Common myeloid progenitor, CD34-positive (primary cell): ENCODE measurements around the gene GPR15.

Experiments used
- CTCF ChIA-PET: fragments of 350-600 bp; sonication (Branson Sonifier 250); formaldehyde crosslinking; loops from one replicate; lab custom pipeline; 2021; ENCODE audit warnings: antibody characterized with exemption; lab: Charles Lee
- POLR2A ChIA-PET: fragments of 350-600 bp; sonication (Branson Sonifier 250); formaldehyde crosslinking; loops from one replicate; lab custom pipeline; 2021; ENCODE audit warnings: antibody characterized with exemption; lab: Charles Lee
- DNase-seq, 3 donors: peaks; one replicate each; pipeline versions ENCODE4 v3.0.0 to v3.0.0-alpha.2; 2013
- H3K27ac ChIP-seq, 2 experiments: 1 replicate in 1 of 2; 2 replicates in 1 of 2; pipeline ENCODE4 v1.7.0; 2013; ENCODE audit warnings: inconsistent platforms in 2 of 2, low read length in 2 of 2, mild to moderate bottlenecking in 2 of 2, low read depth in 1 of 2, moderate library complexity in 1 of 2; ENCODE audit not compliant: severe bottlenecking in 2 of 2, insufficient read depth in 1 of 2, poor library complexity in 1 of 2
- H3K27me3 ChIP-seq, 5 experiments: replicated peaks in 2 of 5; 1 replicate in 3 of 5; 2 replicates in 2 of 5; pipeline versions ENCODE4 v1.6.1 to v1.7.0; 2013; ENCODE audit warnings: low read length in 4 of 5, mild to moderate bottlenecking in 2 of 5, moderate library complexity in 2 of 5, inconsistent platforms in 1 of 5; ENCODE audit not compliant: insufficient read depth in 5 of 5, control insufficient read depth in 4 of 5
- H3K36me3 ChIP-seq, 4 experiments: 1 replicate in 2 of 4; 2 replicates in 2 of 4; pipeline versions ENCODE4 v1.6.1 to v1.7.0; 2013; ENCODE audit warnings: low read length in 3 of 4, control low read depth in 1 of 4, mild to moderate bottlenecking in 1 of 4; ENCODE audit not compliant: control insufficient read depth in 4 of 4, insufficient read depth in 4 of 4
- H3K4me1 ChIP-seq, 4 experiments: 1 replicate in 3 of 4; 2 replicates in 1 of 4; pipeline versions ENCODE4 v1.6.1 to v1.7.1; 2013; ENCODE audit warnings: low read length in 3 of 4, mild to moderate bottlenecking in 3 of 4, control low read depth in 1 of 4, inconsistent platforms in 1 of 4, moderate library complexity in 1 of 4; ENCODE audit not compliant: control insufficient read depth in 4 of 4, insufficient read depth in 4 of 4; ENCODE audit errors: control extremely low read depth in 1 of 4
- H3K4me3 ChIP-seq, 7 experiments: 1 replicate in 4 of 7; 2 replicates in 3 of 7; pipeline versions ENCODE4 v1.5.1 to v1.7.0; 2013; ENCODE audit warnings: mild to moderate bottlenecking in 7 of 7, low read length in 6 of 7, moderate library complexity in 6 of 7, inconsistent platforms in 2 of 7, low read depth in 2 of 7, control low read depth in 1 of 7; ENCODE audit not compliant: insufficient read depth in 4 of 7, control insufficient read depth in 1 of 7; ENCODE audit errors: extremely low read depth in 1 of 7
- H3K9me3 ChIP-seq, 5 experiments: 1 replicate in 4 of 5; 2 replicates in 1 of 5; pipeline versions ENCODE4 v1.6.1 to v1.7.1; 2013; ENCODE audit warnings: low read length in 4 of 5, mild to moderate bottlenecking in 2 of 5, inconsistent platforms in 1 of 5, low read depth in 1 of 5, moderate library complexity in 1 of 5; ENCODE audit not compliant: control insufficient read depth in 4 of 5, insufficient read depth in 2 of 5; ENCODE audit errors: control extremely low read depth in 1 of 5
- WGBS: methylation state at CpG from one replicate; pipeline ENCODE4 v1.1.5; 2013; ENCODE audit not compliant: insufficient coverage; 5-methylcytosine and 5-hydroxymethylcytosine counted together

Gene GPR15

DNA sequence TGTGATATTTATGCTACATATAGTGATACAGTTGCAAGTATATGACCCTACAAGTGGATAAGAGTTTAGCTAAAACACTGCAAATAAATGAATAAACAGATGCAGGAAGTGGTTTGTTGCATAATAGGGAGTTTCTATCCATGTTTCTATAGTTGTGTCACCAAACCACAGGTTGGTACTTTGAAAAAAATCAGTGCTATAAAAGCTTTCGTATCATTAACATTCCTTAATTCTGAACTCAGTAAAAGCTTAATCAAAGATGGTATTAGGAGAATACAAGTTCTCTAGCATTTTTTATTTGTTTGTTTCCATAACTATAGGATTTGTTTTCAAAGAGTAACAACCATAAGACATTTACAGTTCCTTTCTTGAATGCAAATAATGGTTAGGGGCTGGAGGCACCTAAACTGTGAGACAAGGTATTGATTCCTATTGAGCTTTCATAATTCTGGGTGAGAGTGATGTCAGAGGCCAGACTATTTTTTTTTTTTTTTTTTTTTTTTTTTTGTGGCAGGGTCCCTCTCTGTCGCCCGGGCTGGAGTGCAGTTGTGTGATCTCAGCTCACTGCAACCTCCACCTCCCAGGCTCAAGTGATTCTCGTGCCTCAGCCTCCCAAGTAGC is 32.0 kb downstream of the GPR15 start:
- ChIA-PET CTCF (interaction anchor here (0.9 to 1.5 kb wide), 2 partner anchors 9 to 524 kb away, joined by 3 to 4 read pairs; no protein-coding TSS in a partner anchor), POLR2A (no interaction called here)
- DNase-seq: peak; percentile 22 to 79 (median 78)
- Histone ChIP-seq H3K4me3 (no peak overlapping the region), H3K4me1 (peaks cover 0 to 51% (median 5%) of the 10 kb centered on the region in 4 experiments), H3K27ac (no peak overlapping the region), H3K27me3 (no peaks in the 10 kb centered on the region), H3K36me3 (no peaks in the 10 kb centered on the region), H3K9me3 (no peaks in the 10 kb centered on the region)
- 94% methylated on average over 3 of the region's 4 CpGs for WGBS

DNA sequence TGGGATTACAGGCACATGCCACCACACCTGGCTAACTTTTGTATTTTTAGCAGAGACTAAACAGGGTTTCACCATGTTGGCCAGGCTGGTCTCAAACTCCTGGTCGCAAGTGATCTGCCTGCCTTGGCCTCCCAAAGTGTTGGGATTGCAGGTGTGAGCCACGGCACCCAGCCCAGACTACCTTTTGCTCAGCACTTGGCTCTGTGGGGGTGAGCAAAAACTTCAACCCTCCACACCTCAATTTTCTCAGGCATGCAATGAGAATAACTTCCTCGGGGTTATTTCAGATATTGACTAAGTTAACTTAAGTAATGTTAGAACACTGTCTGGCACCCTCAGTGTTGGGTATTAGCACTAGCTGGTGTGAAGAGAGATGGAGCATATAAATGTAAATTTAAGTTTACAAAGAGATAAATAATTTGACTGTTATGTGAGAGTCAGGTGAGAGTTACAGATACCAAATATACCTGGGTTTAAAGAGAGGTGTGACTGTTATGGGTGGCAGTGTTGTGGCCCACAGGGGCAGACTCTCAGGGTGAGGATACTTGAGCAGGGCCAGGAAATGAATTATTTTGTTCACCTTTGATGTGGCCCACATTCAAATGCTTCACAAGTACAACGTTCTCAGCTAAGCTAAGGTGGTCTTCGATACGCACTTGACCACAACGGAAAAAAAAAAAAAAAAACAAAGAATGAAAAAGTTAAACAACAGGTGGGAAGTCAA is 32.7 kb downstream of the GPR15 start:
- CTCF ChIA-PET: interaction anchor here (0.9 to 1.5 kb wide), 3 partner anchors 9 to 524 kb away, joined by 3 to 4 read pairs (median 3); no protein-coding TSS in a partner anchor
- Histone ChIP-seq H3K27ac (no peak overlapping the region), H3K27me3 (no peaks in the 10 kb centered on the region), H3K9me3 (no peaks in the 10 kb centered on the region), H3K4me3 (no peak overlapping the region), H3K36me3 (no peaks in the 10 kb centered on the region), H3K4me1 (peaks cover 0 to 51% (median 5%) of the 10 kb centered on the region in 4 experiments)
- POLR2A ChIA-PET: no interaction called here
- no peak for DNase-seq
- WGBS: 89% methylated on average over 3 of the region's 7 CpGs

DNA sequence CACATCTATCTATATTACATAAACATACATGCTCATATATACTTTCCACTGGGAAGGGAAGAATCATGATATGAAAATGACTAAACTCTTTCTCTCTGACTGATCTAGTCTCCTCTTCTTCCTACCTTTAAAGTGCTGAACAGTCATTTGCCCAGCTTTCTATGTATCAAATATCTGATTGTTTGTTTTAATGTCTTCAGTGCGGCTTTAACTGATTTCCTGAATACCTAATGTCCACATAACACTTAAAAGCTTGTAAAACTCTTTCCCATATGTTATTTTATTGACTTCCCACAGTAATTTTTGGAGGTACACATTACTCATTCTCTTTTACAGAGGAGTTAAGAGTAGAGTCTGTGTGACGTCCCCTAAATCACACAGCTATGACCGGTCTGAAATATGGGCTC is 33.5 kb downstream of the GPR15 start:
- H3K36me3 ChIP-seq: no peaks in the 10 kb centered on the region
- H3K27me3 ChIP-seq: no peaks in the 10 kb centered on the region
- no peaks in the 10 kb centered on the region for H3K9me3 ChIP-seq
- no peak overlapping the region for H3K27ac ChIP-seq
- no peak for DNase-seq
- peaks cover 0 to 51% (median 5%) of the 10 kb centered on the region in 4 experiments for H3K4me1 ChIP-seq
- 100% methylated on average over 1 of the region's 3 CpGs for WGBS
- no peak overlapping the region for H3K4me3 ChIP-seq
- ChIA-PET POLR2A (no interaction called here), CTCF (interaction anchor here (1.0 to 1.5 kb wide), 2 partner anchors 9 to 10 kb away, joined by 3 to 4 read pairs; no protein-coding TSS in a partner anchor)

DNA sequence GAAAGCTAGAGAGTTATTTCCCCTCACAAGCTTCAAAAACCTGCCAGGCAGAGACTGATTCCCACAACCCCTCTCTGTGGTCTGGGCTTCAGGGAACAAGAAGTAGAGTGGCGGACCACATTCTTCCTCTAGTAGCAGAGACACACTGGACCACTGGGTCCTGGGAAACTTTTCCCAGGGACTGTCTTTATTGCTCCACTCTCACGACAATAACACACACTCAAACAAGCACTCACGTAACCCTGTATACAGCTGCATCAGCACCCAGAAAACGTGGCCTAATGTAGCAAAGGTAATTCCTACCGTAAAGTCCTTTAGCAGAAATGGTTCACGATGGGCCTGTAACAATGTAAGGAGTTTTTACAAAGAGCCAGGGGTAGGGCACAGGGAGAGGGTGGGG is 34.1 kb downstream of the GPR15 start:
- Histone ChIP-seq H3K9me3 (no peaks in the 10 kb centered on the region), H3K4me1 (peaks cover 0 to 51% (median 5%) of the 10 kb centered on the region in 4 experiments), H3K4me3 (no peak overlapping the region), H3K36me3 (no peaks in the 10 kb centered on the region), H3K27me3 (no peaks in the 10 kb centered on the region), H3K27ac (no peak overlapping the region)
- DNase-seq: peak in 2 of 3 donors; percentile 26 to 32
- CTCF ChIA-PET: interaction anchor here (1.0 kb wide), 1 partner anchor 8 kb away, joined by 3 read pairs; no protein-coding TSS in a partner anchor
- WGBS: 79% methylated on average over 6 of the region's 6 CpGs
- POLR2A ChIA-PET: no interaction called here

DNA sequence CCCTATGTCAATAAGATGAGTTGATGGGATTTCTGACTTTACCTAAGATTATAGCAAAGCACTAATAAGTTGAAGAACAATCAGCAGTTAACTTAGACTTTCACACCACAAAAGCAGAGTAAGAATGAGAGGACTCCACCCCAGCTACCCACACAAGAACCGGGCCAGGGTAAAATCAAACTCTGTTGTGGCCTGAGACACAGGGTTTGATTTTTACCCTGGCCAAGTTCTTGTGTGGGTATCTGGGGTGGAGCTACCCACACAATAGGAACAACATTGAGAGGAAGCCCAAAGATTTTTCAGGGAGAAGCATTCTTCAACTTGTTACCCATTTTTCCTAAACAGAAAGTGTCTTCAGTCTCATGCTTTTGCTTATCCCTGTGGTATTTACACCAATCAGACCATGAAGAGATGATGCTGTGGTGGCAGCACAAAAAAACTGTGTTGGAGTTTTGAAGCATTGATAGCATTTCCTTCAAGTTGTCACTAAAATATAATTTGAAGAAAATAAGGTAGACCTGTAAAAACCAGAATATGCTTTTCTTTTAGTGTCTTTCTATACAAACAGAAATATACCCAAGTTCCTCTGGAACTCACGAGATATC is 36.0 kb downstream of the GPR15 start:
- ChIA-PET CTCF (no interaction called here), POLR2A (no interaction called here)
- H3K4me1 ChIP-seq: peaks cover 0 to 40% (median 4%) of the 10 kb centered on the region in 4 experiments
- no peak for DNase-seq
- no peaks in the 10 kb centered on the region for H3K36me3 ChIP-seq
- H3K27me3 ChIP-seq: no peaks in the 10 kb centered on the region
- H3K4me3 ChIP-seq: no peak overlapping the region
- no peaks in the 10 kb centered on the region for H3K9me3 ChIP-seq
- 100% methylated on average over 2 of the region's 2 CpGs for WGBS
- no peak overlapping the region for H3K27ac ChIP-seq

DNA sequence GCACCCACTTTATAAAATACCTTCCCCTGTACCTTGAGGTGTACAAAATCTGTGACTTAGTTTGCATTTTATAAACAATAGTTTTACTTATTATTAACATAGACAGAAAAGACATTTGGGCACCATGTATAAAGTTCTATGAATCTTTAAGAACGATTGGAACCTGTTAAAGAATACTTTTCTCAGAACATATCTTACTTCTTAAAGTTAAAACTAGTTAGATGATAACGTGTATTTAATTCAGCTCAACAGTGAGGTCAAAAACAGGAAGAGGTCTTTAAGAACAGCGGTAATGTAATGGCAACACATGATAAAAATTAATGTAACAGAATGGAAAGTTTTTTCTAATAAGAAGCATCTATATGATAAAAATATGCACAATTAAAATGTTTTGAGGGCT is 36.6 kb downstream of the GPR15 start:
- ChIA-PET POLR2A (no interaction called here), CTCF (no interaction called here)
- Histone ChIP-seq H3K27me3 (no peaks in the 10 kb centered on the region), H3K36me3 (no peaks in the 10 kb centered on the region), H3K4me3 (no peak overlapping the region), H3K4me1 (peaks cover 0 to 40% (median 3%) of the 10 kb centered on the region in 4 experiments), H3K9me3 (no peaks in the 10 kb centered on the region), H3K27ac (no peak overlapping the region)
- no CpG with 5 or more reads among the region's 3 CpGs for WGBS
- DNase-seq: peak in 1 of 3 donors; percentile 30
